ENCODE measurements around the gene P2RX6.

The P2RX6 gene

GRCh38 chr22:21014202-21014725, 701 bp upstream of the P2RX6 start:
- DNase-seq: peak; percentile 91

GRCh38 chr22:21015466-21016006, 571 bp downstream of the P2RX6 start:
- DNase-seq: no peak

- no peak for DNase-seq
These were observed 1.9 kb downstream of the P2RX6 start for GRCh38 chr22:21016644-21017420.

- no peak for DNase-seq
These were observed 3.3 kb downstream of the P2RX6 start for GRCh38 chr22:21018314-21018713.

- no peak for DNase-seq
These were observed 6.0 kb downstream of the P2RX6 start for GRCh38 chr22:21020802-21021429.

- no peak for DNase-seq
These were observed 7.5 kb downstream of the P2RX6 start for GRCh38 chr22:21022507-21022906.

GRCh38 chr22:21022955-21023614, 8.1 kb downstream of the P2RX6 start:
- DNase-seq: no peak

- no peak for DNase-seq
These were observed 10.3 kb downstream of the P2RX6 start for GRCh38 chr22:21025266-21025665.

- no peak for DNase-seq
These were observed 11.1 kb downstream of the P2RX6 start for GRCh38 chr22:21025763-21026755.

GRCh38 chr22:21026783-21027692, 12.1 kb downstream of the P2RX6 start:
- DNase-seq: peak; percentile 61

GRCh38 chr22:21028277-21029251, 13.6 kb downstream of the P2RX6 start:
- no peak for DNase-seq

- no peak for DNase-seq
These were observed 14.6 kb downstream of the P2RX6 start for GRCh38 chr22:21029486-21030025.

- DNase-seq: no peak
These were observed 15.1 kb downstream of the P2RX6 start for GRCh38 chr22:21030032-21030431.

GRCh38 chr22:21030621-21031544, 15.9 kb downstream of the P2RX6 start:
- no peak for DNase-seq

GRCh38 chr22:21031545-21032036, 16.6 kb downstream of the P2RX6 start:
- DNase-seq: no peak

GRCh38 chr22:21032037-21032867, 17.3 kb downstream of the P2RX6 start, which contains the start of gene SLC7A4:
Gene SLC7A4 (minus strand): TSS chr22:21032561. CDS start chr22:21031812, 749 bp downstream.
- DNase-seq: no peak

Measured in fibroblast of skin of abdomen (primary cell).